ENCODE measurements around the gene PITPNM3.

PITPNM3 gene

GRCh38 chr17:6455321-6455705 lies 101.0 kb downstream of the PITPNM3 start:
- TF ChIP-seq CTCF (IDR thresholded peaks at IDR 0.05; ENCODE audit: insufficient read depth, missing control alignments), result no peak
- FAIRE-seq (no peak), DNase-seq (ENCODE audit: insufficient read length, low spot score) (no peak)

GRCh38 chr17:6454495-6455320 lies 101.6 kb downstream of the PITPNM3 start:
- DNase-seq (ENCODE audit: insufficient read length, low spot score) (no peak), FAIRE-seq (no peak)
- TF ChIP-seq CTCF (IDR thresholded peaks at IDR 0.05; ENCODE audit: insufficient read depth, missing control alignments), result no peak

- TF ChIP-seq CTCF (IDR thresholded peaks at IDR 0.05; ENCODE audit: insufficient read depth, missing control alignments), result no peak
- FAIRE-seq (no peak), DNase-seq (ENCODE audit: insufficient read length, low spot score) (no peak)
Measured at GRCh38 chr17:6453279-6454024, 102.9 kb downstream of the PITPNM3 start.

- TF ChIP-seq CTCF (IDR thresholded peaks at IDR 0.05; ENCODE audit: insufficient read depth, missing control alignments), result no peak
- no peak for DNase-seq (ENCODE audit: insufficient read length, low spot score)
- no peak for FAIRE-seq
Measured at GRCh38 chr17:6452471-6453266, 103.7 kb downstream of the PITPNM3 start.

- FAIRE-seq (no peak), DNase-seq (ENCODE audit: insufficient read length, low spot score) (no peak)
- no peak for TF ChIP-seq CTCF (IDR thresholded peaks at IDR 0.05; ENCODE audit: insufficient read depth, missing control alignments)
Measured at GRCh38 chr17:6450926-6451832, 105.2 kb downstream of the PITPNM3 start.

GRCh38 chr17:6449307-6449706 lies 107.0 kb downstream of the PITPNM3 start:
- no peak for FAIRE-seq
- no peak for TF ChIP-seq CTCF (IDR thresholded peaks at IDR 0.05; ENCODE audit: insufficient read depth, missing control alignments)
- DNase-seq (ENCODE audit: insufficient read length, low spot score), result no peak

Data from D721Med (cell line).